Activated CD4-positive, alpha-beta T cell treated with anti-CD3 and anti-CD28 coated beads for 24 hours (primary cell): ENCODE measurements around the gene TBC1D9.

Experiments
- DNase-seq, 2 donors: peaks; one replicate each; pipeline ENCODE4 v3.0.0-alpha.2; 2020; ENCODE audit warnings: low read depth in 2 of 2

The TBC1D9 gene

GRCh38 chr4:140691369-140691768 is 64.8 kb downstream of the TBC1D9 start:
- DNase-seq: no peak

GRCh38 chr4:140690093-140690492 is 66.1 kb downstream of the TBC1D9 start:
- DNase-seq: no peak

GRCh38 chr4:140689623-140690022 is 66.6 kb downstream of the TBC1D9 start:
- no peak for DNase-seq

DNA sequence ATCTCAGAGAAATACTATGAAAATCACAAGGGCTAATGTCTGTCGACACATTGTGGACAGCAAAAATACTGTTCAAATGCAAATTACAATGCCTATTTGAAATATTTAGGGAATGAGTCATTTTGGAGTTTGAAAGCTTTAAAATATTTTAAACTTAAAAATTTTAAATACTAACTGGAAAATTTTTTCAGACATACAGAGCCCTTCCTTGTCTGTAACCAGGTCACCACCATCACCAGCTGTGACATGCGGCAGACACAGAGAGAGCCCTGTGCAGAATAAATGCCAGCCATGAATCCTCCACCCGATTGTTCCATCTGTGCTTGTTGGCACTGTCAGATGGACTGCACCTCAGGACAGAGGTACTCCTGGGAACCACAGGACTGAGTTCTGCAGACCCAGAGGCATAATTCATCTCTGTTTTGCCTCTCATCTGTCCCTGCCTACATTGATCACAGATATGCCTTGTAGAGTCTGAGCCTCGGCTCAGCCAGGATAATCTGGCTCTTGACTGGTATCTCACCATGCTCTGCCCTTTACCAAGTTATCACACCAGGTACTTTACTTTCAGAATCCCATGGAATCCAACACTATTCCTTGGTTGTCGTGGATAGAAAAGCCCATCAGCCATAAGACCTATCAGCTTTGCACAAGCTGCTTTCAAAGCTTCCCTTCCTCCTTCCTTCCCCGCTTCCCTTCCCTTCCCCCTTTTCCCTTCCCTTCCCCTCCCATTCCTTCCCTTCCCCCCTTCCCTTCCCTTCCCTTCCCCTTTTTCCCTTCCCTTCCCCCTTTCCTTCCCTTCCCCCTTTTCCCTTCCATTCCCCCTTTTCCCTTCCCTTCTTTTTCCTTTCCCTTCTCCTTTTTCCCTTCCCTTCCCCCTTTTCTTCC is 67.2 kb downstream of the TBC1D9 start:
- no peak for DNase-seq

- no peak for DNase-seq
Measured at GRCh38 chr4:140686796-140687195, 69.4 kb downstream of the TBC1D9 start.

- DNase-seq: no peak
Measured at GRCh38 chr4:140684314-140684713, 71.9 kb downstream of the TBC1D9 start.

DNA sequence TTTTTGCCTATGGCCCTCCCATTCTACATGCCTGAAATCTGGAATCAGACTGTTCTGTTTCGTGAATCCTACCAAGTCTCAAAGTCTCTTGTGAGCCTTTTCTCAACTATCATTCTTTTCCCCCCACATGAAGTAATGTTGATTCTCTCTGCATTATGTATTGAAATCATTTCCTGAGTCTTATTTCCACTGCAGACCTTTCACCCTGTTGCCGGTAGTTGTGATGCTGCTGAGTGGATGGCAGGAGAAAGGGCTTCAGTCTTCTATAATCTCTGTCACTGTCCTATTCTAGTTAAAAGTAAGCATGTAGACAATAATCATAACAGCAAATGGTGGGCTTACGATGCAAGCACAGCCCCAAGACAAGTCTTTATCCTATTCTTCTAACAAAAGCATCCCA is 75.0 kb downstream of the TBC1D9 start:
- DNase-seq: no peak

DNA sequence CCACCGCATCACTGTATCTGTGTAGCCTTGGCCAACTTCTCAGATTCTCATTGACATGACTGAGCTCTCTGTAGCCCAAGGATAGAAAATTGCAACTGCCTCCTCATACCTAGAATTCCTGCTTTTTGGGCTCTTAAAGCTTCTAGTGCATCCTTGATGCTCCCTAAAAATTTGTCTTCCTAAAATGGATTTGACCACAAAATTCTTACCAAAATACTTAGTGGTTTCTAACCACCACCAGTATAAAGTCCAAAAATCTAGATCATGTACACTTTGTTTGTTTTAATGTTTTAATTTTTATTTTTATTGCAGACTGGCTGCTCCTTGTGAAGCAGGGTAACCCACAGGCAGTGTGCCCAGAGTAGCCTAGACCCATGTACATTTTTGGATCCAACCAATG is 75.5 kb downstream of the TBC1D9 start:
- no peak for DNase-seq

DNA sequence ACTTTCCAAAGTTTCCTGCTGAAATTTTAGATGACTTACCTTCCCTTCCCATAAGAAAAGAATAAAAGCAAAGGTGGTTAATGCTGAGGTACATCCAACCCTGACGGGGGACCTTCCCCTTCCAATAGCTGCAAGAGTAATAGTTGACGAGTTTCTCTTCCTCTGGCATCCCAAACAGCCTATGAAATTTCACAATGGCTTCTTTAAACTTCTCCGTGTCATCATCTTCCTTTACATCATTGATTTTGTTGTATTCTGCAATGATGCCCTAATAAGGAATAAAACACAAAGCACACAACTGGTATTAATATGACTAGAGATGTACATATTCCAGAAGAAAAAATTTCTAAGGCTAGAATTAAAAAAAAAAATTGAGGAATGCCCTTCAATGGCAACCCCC is 76.6 kb downstream of the TBC1D9 start:
- DNase-seq: no peak

- DNase-seq: no peak
Measured at GRCh38 chr4:140675599-140676231, 80.5 kb downstream of the TBC1D9 start.

GRCh38 chr4:140673729-140674128 is 82.5 kb downstream of the TBC1D9 start:
- no peak for DNase-seq

DNA sequence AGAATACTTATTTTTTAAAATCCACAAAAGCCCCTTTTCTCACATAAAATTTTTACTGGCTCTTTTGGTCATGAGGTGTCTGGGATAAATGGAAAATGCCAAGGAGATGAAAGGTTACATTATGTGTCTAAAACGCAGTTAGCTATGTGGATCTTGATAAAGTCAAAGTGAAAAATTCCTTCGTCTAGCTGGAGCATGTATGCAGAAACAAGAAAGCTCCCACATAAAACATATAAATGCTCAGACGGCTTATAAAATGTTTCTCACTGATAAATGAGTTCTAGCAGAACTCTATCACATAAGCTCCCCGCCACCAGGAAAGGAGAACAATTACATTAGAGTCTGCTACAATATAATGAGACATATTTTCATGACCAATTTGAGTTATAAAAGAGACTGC is 83.8 kb downstream of the TBC1D9 start:
- DNase-seq: no peak

GRCh38 chr4:140668111-140668510 is 88.1 kb downstream of the TBC1D9 start:
- no peak for DNase-seq

DNA sequence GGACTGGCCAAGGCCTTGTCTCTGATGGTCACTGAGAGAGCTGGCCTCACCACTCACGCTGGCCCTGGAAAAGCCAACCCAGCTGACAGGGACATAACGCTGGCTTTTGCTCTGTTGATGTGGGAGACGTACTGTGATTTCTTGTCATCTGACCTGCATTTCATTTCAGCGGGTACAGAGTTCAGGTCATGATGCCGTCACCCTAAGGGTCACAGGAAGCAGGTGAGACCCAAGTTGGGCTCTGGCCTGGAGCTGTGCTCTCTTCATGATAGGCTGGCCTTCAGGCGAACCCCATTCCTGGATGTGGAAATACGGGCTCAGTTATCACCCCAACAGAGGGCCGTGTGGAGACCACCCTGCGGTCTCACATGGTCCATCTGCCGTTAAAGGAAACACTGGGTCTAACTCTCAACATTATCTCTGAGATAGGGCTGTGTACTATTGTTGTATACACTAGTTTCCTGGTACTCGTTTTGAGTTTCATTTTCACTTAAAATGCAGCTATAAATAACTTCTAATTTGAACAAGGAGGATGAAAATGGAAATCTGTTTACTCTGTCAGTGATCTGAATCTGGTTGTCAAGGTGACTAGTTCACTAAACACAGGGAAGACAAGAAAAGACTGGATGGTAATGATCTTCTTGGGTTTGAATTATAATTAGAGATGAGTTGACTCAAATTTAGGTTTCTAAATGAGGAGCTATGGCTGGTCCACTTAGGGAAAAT is 89.1 kb downstream of the TBC1D9 start:
- DNase-seq: no peak

DNA sequence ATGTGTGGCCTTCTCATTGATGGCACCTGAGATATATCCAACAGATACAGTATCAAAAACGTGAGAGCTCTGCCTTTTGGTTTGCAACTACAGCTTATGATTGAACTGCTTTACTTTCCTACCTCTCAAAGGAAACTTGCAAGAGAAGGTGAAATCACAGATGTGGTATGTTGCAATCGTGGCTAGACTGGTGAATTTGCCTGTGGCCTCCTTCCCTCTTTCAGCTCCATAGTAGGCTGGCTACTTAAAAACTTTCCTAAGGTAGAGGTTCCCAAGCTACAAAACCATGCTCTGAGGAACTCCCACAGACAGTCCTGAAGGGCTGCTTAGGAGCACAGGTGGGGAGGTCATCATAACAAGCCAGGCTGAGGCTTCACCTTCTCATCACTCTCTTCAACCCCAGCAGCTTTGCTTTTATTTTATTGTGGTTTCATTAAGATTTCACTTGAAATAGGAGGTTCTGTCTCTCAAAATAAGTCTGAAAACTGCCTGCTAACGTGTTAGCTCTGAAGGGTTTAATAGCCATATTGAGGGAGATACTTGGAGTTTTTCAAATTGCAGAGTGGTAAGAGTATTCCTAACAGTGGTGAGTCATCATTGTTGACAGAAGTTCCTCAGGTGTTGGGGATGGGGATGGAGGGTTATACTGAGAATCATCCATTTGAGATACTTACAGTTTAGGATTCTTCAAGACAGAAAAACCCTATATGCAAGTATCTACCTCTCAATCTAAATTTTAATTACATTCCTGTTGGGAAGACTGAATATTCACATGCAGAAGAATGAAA is 93.9 kb downstream of the TBC1D9 start:
- no peak for DNase-seq

DNA sequence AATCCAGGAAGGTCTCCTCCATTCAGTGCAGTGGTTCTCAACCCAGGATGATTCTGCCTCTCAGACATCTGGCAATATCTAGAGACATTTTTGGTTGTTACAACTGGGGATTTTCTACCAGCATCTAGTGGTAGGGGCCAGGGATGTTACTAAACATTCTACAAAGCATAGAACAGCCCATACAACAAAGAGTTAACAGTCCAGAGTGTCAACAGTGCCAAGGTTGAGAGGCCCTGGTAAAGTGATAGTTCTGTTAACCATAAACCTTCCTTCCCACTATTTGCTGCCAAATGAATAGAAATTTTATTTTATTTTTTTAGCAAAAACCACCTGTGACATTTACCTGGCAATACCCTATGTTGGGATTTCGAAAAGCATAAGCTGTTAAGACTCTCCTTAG is 94.6 kb downstream of the TBC1D9 start:
- no peak for DNase-seq

GRCh38 chr4:140659943-140660700 is 96.1 kb downstream of the TBC1D9 start:
- no peak for DNase-seq

- no peak for DNase-seq
Measured at GRCh38 chr4:140654495-140654814, 101.7 kb downstream of the TBC1D9 start.

- no peak for DNase-seq
Measured at GRCh38 chr4:140653718-140654494, 102.3 kb downstream of the TBC1D9 start.

DNA sequence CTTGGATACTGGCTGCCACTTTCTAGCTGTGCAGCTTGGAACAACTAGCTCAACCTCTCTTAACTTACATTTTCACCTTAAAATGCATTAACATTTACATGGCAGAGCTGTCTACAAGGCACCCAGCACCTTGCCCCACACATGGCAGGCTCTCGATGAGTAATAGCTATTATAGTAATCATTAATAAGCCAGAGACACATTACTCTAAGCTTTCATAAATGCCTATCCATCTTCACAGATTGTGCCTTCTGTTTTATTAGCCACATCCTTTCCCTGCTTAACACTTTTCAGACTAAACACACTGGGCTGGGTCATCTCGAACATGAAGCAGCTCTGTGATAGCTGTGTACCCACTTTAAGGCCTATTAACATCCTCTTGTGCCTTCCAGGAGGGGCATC is 103.6 kb downstream of the TBC1D9 start:
- DNase-seq: no peak
